Skin of body (tissue), 2 donors: ENCODE data around the gene TSPAN17. TPM values are rescaled to one million over a fixed set of nuclear protein-coding genes. Genes with fewer than 3 reads are reported as not detected.

Experiments
- DNase-seq: peaks from one replicate; lab custom pipeline; 2025; lab: John Stamatoyannopoulos, UW
- total RNA-seq: library from RNA; depleted of rRNA; stranded (reverse); fragments of >200 nt; gene quantifications from one replicate; pipeline ENCODE4 v1.2.3, GENCODE V29; 2014

TSPAN17 gene
- total RNA-seq, 1 donor from 2014 or later = 16.6 TPM

- DNase-seq = no peak
Observed at GRCh38 chr5:176620333-176620981, 26.8 kb upstream of the TSPAN17 start.

DNA sequence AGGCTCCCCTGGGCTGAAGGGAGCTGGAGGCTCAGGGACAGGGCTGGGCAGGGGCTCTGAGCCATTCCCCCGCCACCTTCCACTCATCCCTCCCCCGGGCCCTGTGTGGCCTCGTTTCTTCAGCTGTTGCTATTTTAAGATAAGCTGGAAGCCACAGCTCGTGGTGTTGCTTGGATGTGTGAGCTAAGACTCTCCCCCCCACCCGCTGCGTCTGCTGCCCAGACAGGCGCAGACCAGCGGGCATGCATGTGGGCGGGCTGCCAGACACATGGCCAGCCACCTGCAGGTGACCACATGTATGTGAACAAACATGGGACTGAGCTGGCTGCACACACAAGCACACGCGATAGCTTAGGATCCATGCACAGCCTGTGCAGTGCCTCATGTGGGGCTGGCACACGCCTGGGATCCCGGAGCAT lies 25.6 kb upstream of the TSPAN17 start:
- DNase-seq = no peak

DNA sequence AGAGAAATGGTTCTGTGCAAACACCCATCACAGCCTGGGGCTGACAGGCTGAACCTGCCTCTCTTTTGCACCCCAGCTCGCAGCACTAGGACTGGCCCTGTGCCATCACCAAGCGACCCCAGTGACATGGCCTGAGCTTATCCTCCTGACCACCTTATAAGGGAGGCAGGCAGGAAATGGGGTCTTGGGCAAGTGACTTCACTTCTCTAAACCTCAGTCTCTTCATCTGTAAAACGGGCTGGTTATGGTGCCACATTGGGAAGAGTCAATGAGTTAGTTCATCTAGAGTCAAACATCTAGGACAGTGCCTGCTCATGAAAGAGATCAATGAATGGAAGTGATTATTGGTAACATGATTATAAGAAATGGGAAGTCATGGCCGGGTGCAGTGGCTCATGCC lies 23.1 kb upstream of the TSPAN17 start:
- no peak for DNase-seq

DNA sequence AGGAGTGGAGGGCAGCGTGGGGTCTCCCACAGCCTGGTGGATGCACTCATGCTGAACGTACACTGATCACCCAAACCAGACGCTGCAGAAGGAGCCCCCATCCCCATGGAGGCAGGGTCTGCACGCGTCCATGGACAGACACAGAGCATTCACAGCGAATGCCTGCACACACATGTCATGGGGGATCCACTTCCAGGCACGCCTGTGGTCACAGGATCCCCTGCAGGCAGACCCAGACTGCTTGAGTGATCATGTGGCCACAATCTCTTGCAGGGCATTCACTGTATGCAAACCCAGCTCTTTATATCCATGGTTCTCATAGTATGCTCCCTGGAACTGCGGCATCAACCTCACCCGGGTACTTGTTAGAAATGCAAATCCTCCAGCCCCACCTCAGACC lies 22.3 kb upstream of the TSPAN17 start:
- DNase-seq = no peak

GRCh38 chr5:176625512-176625911 lies 21.8 kb upstream of the TSPAN17 start:
- no peak for DNase-seq

- DNase-seq = no peak
Observed at GRCh38 chr5:176625966-176626875, 21.1 kb upstream of the TSPAN17 start.

GRCh38 chr5:176626876-176627236 lies 20.4 kb upstream of the TSPAN17 start:
- DNase-seq = no peak

DNA sequence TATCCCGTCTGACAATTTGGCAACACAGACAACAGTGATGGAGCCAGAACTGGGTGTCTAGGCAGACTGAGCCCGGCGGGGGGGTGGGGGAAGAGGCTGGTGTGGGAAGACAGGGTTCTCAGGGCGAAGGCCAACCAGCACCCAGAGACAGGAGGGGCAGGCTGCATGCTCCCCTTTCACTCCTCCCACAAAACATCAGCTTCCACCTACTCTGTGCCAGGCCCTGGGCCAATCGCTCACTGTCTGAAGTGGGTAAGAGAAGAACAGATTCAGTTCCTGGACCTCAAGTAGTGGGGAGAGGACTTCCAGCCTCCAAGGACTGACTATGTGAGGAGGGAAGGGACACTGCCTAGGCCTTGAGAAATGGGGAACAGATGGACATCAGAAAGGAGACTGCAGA lies 19.7 kb upstream of the TSPAN17 start:
- no peak for DNase-seq

DNA sequence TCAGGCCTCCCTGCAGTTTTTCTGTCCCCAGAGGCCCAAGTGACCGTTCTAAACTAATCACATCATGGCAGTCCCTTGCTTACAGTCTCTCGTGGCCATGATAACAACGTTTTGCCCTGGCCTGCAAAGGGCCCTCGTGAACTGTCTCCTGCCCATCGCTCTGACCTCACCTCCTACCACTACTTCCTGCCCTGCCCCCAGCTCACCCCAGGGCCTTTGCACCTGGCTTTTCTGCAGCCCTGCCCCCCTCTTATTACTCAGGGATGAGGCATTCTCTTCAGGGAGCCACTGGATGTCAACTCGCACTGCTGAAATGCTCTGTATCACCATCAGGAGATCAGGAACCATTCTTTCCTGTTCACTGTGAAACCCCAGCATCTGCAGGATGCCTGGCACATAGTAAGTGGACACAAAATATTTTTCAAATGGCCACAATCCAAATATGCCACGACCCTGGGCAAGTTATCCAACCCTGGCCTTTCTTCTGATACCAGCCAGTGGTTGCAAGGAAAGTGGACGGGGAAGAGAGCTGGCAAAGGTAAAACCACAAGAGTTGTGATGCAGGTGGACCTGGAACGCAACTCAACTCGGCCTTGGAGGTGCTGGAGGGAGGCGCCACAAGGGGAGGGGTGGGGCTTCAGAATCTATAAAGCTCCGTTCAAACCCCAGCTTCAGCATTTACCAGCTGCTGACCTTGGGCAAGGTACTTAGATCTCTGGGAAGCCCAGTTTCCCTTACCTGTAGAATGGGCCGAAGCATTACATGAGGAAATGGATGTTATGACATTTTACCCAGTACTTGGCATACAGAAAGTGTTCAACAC lies 18.7 kb upstream of the TSPAN17 start:
- no peak for DNase-seq

- no peak for DNase-seq
Observed at GRCh38 chr5:176629317-176629852, 17.9 kb upstream of the TSPAN17 start.

- no peak for DNase-seq
Observed at GRCh38 chr5:176629853-176630680, 17.2 kb upstream of the TSPAN17 start, which contains the start of the genes EIF4E1B and SNCB. Gene EIF4E1B, plus strand, starts transcription at chr5:176630675. Its CDS starts 12,113 bp downstream, at chr5:176642788. Gene SNCB, minus strand, starts transcription at chr5:176630534. Its CDS starts 880 bp downstream, at chr5:176629654.

DNA sequence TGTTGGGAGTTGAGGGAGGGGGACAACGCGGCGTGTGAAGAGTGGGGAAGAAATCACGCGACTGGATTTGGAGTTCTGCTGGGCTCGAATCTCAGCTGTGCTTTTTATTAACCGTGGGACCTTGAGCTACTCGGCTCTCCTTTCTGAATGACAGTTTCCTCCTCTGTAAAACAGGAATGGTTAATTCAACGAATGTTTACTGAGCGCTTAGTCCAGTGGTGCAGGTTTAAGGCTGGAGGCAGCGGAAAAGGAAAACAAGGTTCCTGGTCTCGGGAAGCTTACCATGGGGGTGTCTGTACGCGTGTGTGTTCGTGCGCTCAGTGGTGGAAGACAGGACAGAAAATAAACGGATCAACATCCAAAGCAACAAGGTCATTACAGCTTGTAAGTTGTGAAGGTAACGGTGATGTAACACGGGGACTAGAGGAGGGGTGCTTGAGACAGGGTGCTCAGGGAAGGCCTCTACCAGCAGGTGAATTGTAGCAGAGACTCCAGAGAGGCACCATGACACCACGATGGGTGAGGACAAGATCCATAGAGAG lies 16.5 kb upstream of the TSPAN17 start:
- DNase-seq = no peak

- no peak for DNase-seq
Observed at GRCh38 chr5:176631383-176632200, 15.7 kb upstream of the TSPAN17 start.

- no peak for DNase-seq
Observed at GRCh38 chr5:176632745-176633144, 14.5 kb upstream of the TSPAN17 start.

DNA sequence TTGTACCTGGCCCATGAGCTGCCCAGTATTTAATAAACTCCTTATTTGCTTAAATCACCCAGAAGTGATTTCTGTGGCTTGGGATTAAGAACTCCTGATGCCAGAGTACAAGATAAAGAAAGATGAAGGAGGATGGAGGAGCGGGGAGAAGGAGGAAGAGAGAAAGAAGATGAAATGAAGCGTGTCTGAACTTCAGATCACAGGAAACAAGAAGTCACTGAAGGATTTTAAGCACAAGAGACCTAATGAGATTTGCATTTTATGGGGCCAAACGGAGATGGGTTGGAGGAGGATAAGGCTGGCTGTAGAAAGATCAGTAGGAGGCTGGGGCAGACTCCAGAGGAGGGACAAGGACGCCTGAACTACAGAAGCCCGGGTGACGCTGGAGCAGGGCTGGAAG lies 13.7 kb upstream of the TSPAN17 start:
- DNase-seq = no peak

GRCh38 chr5:176636426-176636825 lies 10.9 kb upstream of the TSPAN17 start:
- DNase-seq = no peak

DNA sequence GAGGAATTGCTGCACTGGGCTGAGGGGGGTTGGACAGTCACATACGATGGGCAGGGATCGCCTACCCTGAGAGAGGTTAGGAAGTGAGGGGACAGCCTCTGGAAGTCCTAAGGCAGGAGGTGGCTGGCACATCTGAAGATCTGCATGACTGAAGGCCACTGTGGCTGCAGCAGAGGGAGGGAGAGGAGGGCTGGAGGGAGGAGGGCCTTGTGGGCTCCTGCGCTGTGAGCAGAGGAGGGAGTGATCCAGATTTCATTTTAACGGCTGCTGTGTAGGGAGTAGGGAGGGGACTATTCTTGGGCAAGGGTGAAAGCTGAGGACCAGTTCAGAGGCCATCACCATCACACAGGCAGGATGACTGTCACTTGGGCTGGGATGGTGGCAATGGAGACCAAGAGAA lies 9.7 kb upstream of the TSPAN17 start:
- no peak for DNase-seq

DNA sequence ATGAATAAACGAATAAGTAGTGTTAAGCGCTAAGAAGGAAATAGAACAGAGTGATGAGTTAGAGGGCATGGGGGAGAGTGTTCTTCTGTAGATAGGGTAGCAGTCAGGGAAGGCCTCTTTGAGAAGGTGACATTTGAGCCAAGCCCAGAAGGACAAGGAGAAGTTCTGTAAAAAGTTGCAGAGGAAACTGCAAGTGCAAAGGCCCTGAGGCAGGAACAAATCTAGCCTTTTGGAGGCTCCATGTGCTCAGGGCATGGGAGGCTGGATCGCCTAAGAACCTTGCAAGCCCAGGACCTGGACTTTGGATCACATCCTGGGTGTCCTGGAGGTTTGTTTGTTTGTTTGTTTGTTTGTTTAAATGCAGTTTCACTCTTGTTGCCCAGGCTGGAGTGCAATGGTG lies 8.8 kb upstream of the TSPAN17 start:
- no peak for DNase-seq

- no peak for DNase-seq
Observed at GRCh38 chr5:176639208-176639607, 8.1 kb upstream of the TSPAN17 start.
